D721Med (cell line): ENCODE data around the gene SDCCAG8.

ENCODE experiments used
- DNase-seq: peaks from one replicate; pipeline ENCODE4 v3.0.0; 2011; ENCODE audit warnings: low spot score; ENCODE audit not compliant: insufficient read length
- FAIRE-seq: peaks from 2 replicates; lab custom pipeline; 2011; peaks lifted over from hg19 to GRCh38; lab: Jason Lieb, UNC
- CTCF ChIP-seq: IDR thresholded peaks from 2 replicates; pipeline ENCODE4 v1.5.1; 2012; ENCODE audit warnings: mild to moderate bottlenecking, control low read depth; ENCODE audit not compliant: insufficient read depth; ENCODE audit errors: missing control alignments

Gene SDCCAG8

GRCh38 chr1:243481101-243481500, 225.3 kb downstream of the SDCCAG8 start:
- no peak for TF ChIP-seq CTCF
- no peak for DNase-seq
- no peak for FAIRE-seq

- TF ChIP-seq CTCF = no peak
- no peak for DNase-seq
Measured at GRCh38 chr1:243482141-243483022, 226.5 kb downstream of the SDCCAG8 start.

GRCh38 chr1:243483071-243483771, 227.4 kb downstream of the SDCCAG8 start:
- no peak for FAIRE-seq
- DNase-seq = no peak
- TF ChIP-seq CTCF = no peak

More at GRCh38 chr1:243482141-243483022, 226.5 kb downstream of the SDCCAG8 start:
- no peak for FAIRE-seq

GRCh38 chr1:243483952-243484351, 228.1 kb downstream of the SDCCAG8 start:
- DNase-seq (no peak), FAIRE-seq (no peak)
- no peak for TF ChIP-seq CTCF

GRCh38 chr1:243487036-243487648, 231.3 kb downstream of the SDCCAG8 start:
- FAIRE-seq (no peak), DNase-seq (no peak)
- no peak for TF ChIP-seq CTCF

- FAIRE-seq (no peak), DNase-seq (no peak)
- TF ChIP-seq CTCF = no peak
Measured at GRCh38 chr1:243487649-243488227, 231.9 kb downstream of the SDCCAG8 start.
